HG02571 (cell line): ENCODE data around the gene DCST2.
"Not testable (repeated sequence)": the region's sequence is repeated elsewhere in the genome, so short reads cannot be mapped to it uniquely, and the experiment has no call there.

Experiments
- ATAC-seq: cut with Tn5 transposase; IDR thresholded peaks from one replicate; pipeline ENCODE4 v1.9.1; 2021; ENCODE audit warnings: mild to moderate bottlenecking, moderate library complexity; ENCODE audit not compliant: unreplicated experiment

The DCST2 gene

GRCh38 chr1:155000726-155001424 lies 32.7 kb downstream of the DCST2 start:
- ATAC-seq: peak; percentile 35

DNA sequence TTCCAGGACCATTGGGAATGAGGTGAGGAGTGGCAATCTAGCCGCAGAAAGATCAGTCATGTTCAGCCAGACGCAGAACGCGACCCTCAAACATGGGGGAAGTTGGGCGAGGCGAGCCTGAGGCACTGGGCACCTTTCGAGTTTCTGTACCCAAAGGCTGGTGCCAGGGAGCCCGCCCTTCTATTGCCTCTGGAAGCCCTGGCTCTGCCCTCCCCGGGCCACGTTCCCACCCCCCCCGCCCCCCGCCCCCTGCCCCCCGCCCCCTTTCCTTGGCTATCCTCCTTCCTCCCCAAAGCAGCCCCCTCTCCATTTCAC lies 33.2 kb downstream of the DCST2 start:
- ATAC-seq: no peak

- no peak for ATAC-seq
Measured at GRCh38 chr1:154999571-155000410, 33.8 kb downstream of the DCST2 start.

DNA sequence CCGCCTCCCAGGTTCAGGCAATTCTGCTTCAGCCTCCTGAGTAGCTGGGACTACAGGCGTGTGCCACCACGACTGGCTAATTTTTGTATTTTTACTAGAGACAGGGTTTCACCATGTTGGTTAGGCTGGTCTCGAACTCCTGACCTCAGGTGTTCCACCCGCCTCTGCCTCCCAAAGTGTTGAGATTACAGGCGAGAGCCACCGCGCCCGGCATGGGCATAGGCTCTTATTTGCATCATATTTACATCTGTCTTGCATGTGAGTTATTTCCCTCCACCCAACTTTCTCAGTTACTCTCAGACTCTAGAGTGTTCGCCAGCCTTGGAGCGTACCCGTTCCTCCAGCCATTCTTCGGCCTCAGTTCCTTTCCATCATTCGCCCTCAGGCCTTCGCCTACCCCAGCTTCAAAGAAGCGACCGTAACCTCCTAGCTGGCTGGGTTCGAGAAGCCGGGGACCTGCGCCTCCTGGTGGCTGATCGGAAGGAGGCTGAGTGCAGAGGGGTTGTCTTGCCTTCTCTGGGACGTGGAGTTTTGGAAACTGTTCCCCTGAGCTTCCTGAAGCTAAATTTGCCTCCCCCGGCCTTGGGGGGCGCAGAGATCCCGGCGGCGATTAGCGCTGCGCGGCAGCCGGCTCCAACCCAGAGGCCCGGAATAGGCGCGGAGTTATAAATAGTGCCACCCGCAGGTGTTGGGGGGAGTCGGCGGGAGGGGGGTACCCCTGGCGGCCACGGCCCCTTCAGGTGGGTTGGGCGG lies 34.6 kb downstream of the DCST2 start:
- no peak for ATAC-seq

DNA sequence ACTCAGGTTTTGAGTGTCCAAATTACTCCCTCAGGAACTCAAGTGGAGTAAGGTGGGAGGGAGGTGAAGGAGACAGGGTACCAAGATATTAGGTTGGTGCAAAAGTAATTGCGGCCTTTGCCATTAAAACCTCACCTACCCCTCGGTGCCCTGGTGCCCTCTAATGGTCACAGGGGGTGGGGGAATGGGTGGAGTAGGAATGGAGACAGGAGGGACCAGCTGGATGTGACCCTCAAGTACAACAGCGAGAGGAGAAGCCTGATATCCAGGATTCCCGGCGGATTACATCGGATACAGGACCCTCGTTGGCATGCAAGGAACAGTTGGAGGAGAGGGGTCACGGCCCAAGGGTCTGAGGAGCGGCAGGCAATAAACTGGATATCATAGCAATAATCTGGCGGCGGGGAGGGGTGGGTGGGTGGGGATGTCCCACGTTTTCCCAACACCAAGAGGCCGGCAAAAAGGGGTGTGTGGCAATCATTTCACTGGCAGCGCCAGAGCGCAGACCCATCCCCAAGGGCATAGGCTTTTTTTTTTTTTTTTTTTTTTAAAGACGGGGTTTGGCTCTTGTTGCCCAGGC lies 35.3 kb downstream of the DCST2 start:
- ATAC-seq: no peak

DNA sequence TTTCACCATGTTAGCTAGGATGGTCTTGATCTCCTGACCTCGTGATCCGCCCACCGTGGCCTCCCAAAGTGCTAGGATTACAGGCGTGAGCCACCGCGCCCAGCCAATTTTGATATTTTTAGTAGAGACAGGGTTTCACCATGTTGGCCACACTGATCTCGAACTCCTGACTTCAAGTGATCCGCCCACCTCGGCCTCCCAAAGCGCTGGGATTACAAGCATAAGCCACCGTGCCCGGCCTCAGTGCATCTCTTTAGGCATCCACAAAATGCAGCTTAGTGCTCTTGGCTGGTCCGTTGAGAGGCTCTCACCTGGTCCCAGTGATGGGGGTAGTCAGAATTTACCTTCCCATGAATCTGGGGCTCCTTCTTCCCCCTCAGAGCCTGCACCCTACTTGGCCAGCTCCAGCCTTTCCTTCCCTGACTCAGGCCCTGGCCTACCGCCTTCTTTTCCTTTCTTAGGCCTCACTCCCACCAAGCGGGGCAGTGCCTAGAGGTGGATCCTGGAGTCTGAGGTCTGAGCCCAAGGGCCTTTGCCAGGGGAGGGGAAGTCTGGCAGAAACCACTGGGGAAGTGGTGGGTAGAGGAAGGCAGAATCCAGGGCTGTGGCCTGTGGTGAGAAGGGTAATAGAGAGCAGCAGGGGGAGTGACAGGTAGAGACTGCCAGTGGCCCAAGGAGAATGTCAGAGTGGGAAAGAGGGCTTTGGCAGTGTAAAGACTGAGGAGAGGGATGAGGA lies 36.4 kb downstream of the DCST2 start:
- no peak for ATAC-seq

DNA sequence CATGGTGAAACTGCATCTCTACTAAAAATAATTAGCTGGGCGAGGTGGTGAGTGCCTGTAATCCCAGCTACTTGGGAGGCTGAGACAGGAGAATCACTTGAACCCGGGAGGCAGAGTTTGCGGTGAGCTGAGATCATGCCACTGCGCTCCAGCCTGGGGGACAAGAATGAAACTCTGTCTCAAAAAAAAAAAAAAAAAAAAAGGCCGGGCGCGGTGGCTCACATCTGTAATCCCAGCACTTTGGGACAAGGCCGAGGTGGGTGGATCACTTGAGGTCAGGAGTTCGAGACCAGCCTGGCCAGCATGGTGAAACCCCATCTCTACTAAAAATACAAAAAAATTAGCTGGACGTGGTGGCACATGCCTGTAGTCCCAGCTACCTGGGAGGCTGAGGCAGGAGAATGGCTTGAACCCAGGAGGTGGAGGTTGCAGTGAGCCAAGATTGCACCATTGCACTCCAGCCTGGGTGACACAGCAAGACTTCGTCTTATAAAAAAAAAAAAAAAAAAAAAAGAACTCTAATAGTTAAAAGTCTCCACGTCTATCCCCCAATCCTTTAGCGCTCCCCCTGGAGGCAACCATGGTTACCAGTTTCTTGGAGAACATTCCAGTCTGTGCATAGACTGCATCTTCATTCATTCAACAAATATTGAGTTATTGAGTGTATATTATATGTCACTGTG lies 38.1 kb downstream of the DCST2 start:
- ATAC-seq: not testable (repeated sequence)

DNA sequence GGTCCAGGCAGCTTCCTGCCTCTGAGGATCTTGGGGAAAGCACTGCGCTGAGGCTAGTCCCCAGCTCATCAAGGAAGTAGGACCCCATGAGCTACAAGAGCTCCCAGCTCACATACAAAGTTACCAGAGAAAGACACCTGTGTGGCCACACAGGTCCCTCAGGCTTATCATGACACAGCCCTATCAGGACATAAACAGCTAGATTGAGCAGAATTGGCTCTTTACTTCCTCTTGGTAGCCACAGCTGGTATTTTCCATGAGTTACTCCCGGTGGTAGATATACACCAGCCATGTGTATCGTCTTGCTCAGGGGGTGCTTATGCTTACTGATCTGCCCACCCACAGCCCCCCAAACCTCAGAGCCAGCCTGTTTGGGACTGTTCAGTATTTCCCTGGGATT lies 39.0 kb downstream of the DCST2 start:
- no peak for ATAC-seq

DNA sequence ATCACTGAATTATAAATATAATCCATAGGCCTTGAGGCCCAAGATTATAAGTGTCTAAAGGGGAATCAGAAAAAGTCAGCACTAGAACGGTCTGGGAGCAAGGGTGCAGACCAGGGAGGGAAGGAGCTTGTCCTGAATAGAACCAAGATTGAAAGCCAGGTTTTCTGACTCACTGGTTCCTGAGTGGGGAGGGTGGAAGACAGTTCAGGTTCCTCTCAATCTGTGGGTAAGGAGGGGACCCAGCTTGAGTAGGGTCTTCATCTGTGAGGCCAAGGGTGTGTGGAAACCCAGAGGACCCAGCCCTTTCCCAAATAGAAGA lies 39.4 kb downstream of the DCST2 start:
- ATAC-seq: no peak

DNA sequence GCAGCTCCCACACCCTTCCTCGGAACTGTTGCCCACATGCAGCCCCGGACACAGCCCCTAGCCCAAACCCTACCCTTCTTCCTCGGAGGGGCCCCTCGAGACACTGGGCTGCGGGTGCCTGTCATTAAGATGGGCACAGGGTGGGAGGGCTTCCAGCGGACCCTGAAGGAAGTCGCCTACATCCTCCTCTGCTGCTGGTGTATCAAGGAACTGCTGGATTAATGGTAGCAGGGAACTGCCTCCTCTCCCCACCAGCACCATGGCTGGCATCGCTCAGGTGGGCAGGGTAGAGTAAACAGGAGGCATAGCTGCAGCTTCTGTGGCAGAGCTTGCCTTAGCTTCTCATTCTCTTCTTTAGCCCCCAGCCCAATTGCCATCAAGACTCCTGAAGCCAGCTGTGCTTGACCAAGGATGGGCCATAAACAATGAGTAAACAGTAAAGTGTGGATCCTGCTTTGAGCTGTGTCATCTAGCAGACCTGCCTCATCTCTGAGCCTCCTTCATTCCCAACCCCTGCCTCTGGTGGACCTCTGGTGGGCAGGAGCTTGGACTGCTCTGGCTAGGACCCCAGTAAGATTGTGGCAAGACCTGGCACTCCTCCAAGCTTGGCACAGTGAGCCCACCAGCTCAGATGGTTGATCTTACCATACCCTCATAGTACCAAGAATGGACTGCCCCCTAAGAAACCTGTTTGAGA lies 39.9 kb downstream of the DCST2 start, which contains the start of gene LENEP:
LENEP (plus strand) TSS at position 15 of the 697 bp plus-strand sequence; CDS start at position 37, 22 bp downstream.
- ATAC-seq: no peak

- no peak for ATAC-seq
Measured at GRCh38 chr1:154992721-154993571, 40.6 kb downstream of the DCST2 start.

- ATAC-seq: no peak
Measured at GRCh38 chr1:154990276-154990675, 43.3 kb downstream of the DCST2 start.

DNA sequence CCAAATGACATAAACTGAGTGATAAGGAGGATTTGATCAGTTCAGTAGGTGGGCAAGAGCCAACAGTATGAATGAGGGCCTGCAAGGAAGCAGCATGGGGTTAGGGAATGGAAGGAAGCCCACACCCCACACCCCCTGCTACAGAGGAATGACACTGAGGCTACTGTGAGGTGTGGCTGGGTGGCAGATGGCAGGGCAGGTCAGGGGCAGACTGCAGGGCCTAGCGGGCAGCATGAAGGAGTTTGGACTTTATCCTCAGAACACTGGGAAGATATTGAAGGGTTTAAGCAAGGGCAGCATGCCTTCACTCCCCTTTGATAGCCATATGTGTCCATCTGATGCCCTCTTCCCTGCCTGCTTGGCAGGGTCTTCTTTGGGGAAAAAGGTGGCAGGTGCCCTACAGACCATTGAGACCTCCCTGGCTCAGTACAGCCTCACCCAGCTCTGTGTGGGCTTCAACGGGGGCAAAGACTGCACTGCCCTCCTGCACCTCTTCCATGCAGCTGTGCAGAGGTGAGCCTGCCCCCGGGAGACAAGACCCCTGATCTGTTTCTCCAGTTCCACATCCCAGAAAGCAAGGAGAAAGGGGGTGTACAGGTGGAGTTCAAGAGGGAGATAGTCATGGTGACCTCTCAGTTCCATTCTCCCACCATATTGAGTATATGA lies 44.3 kb downstream of the DCST2 start:
- ATAC-seq: no peak

GRCh38 chr1:154988058-154988954 lies 45.3 kb downstream of the DCST2 start:
- no peak for ATAC-seq

DNA sequence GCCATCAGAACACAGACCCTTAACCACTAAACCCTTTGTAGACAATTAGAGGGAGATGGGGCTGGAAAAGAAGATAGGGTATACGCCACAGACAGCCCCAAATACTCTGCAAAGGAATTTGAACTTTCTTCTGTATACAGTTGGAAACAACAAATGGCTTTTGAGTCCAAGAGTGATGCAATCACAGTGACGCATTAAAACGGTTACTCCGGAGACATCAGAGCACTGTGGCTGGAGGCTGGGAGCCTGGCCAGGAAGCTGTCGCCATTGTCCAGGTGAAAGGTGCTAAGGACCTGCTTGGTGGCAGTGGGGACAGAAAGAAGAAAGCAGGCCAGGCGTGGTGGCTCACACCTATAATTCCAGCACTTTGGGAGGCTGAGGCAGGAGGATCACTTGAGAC lies 46.3 kb downstream of the DCST2 start:
- ATAC-seq: no peak

GRCh38 chr1:154986736-154987135 lies 46.8 kb downstream of the DCST2 start:
- not testable (repeated sequence) for ATAC-seq
